ENCODE data around the gene TYW1.
"Not testable (repeated sequence)": the region's sequence is repeated elsewhere in the genome, so short reads cannot be mapped to it uniquely, and the experiment has no call there.

Gene TYW1

DNA sequence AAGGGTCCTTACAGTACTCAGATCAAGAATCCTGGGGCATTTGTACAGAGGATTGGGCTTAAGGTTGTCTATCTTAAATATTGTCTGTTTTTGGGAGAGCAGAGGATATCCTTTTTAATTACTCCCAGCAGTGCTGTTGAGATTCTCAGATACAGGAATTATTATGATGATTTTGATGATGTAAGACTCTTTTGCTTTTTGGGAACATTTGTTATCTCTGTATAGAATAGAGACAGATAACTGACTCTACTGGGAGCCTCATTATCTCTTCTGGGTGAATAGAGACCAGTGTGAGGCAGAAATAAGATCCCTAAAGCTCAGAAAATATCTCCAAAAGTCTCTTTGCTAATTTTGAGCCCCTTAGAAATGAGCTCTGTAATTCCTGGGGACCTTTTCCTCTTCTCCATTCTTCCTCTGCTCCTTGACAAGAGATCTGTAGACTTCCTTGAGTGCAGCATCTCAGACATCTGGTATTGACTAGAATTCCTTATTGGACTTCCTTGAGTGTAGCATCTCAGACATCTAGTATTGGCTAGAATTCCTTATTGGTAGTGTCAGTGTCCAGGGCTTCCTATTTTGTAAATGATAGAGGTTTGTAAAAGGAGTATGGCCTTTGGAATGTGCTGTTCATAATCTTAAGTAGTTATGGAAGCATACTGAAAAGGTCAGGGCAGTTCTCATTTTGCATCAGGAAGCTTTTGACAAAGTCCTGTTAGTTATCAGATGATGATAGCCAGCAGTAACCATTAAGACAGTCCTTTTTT lies 118.0 kb downstream of the TYW1 start:
- not testable (repeated sequence) for H3K27ac ChIP-seq (ENCODE audit: insufficient read depth, low read length, poor library complexity, severe bottlenecking); DNase-seq

DNA sequence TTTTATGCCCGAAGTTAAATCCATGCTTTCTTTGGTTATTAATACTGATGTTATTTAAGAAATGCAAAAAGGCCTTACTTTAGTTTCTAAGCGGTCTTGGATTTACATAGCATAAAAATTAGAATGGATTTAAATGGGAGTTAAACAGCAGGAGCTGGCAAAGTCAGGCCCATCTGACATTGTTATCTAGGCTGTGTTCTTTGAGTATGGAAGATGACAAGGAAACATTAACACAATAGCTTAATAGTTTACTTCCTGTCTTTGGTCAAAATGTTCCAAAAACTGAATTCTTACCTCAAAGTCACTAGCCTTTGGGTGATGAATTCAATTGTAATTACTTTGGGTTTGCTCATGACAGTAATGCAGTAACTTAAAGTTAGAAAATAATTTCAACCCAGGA lies 123.9 kb downstream of the TYW1 start:
- not testable (repeated sequence) for H3K4me1 ChIP-seq (ENCODE audit: control insufficient read depth, insufficient read depth, low read length, poor library complexity, severe bottlenecking); H3K27ac ChIP-seq (ENCODE audit: insufficient read depth, low read length, poor library complexity, severe bottlenecking); H3K36me3 ChIP-seq (ENCODE audit: control insufficient read depth, insufficient read depth, low read length); H3K27me3 ChIP-seq (replicated peaks; ENCODE audit: control insufficient read depth, insufficient read depth, low read length, poor library complexity, severe bottlenecking); DNase-seq; H3K9me3 ChIP-seq (ENCODE audit: control insufficient read depth, low read length); H3K4me3 ChIP-seq (ENCODE audit: insufficient read depth, low read depth, low read length, poor library complexity, severe bottlenecking)

More for the DNA sequence above, 118.0 kb downstream of the TYW1 start:
- H3K4me3 ChIP-seq (ENCODE audit: insufficient read depth, low read depth, low read length, poor library complexity, severe bottlenecking); H3K36me3 ChIP-seq (ENCODE audit: control insufficient read depth, insufficient read depth, low read length); H3K9me3 ChIP-seq (ENCODE audit: control insufficient read depth, low read length); H3K27me3 ChIP-seq (replicated peaks; ENCODE audit: control insufficient read depth, insufficient read depth, low read length, poor library complexity, severe bottlenecking); H3K4me1 ChIP-seq (ENCODE audit: control insufficient read depth, insufficient read depth, low read length, poor library complexity, severe bottlenecking): not testable (repeated sequence)

DNA sequence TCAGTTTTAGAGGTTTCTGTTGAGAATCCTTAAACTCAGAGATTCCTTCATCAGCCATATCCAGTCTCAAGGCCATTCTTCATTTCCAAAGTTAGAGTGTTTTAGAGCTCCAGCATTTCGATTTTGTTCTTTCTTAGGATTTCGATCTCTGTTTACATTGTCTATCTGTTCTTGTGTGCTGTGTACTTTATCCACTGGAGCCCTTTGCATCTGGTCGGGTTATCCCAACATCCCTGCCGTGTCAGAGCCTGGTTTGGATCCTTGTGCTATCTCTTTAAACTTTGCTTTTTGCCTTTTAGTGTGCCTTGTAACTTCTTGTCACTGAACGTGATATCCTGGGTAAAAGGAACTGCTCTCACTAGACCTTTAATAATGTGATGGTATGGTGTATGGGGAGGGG lies 131.6 kb downstream of the TYW1 start:
- H3K9me3 ChIP-seq (ENCODE audit: control insufficient read depth, low read length); H3K4me1 ChIP-seq (ENCODE audit: control insufficient read depth, insufficient read depth, low read length, poor library complexity, severe bottlenecking); H3K36me3 ChIP-seq (ENCODE audit: control insufficient read depth, insufficient read depth, low read length); H3K4me3 ChIP-seq (ENCODE audit: insufficient read depth, low read depth, low read length, poor library complexity, severe bottlenecking); H3K27me3 ChIP-seq (replicated peaks; ENCODE audit: control insufficient read depth, insufficient read depth, low read length, poor library complexity, severe bottlenecking); DNase-seq: not testable (repeated sequence)
- H3K27ac ChIP-seq (ENCODE audit: insufficient read depth, low read length, poor library complexity, severe bottlenecking), result peak overlapping the region; percentile 70

DNA sequence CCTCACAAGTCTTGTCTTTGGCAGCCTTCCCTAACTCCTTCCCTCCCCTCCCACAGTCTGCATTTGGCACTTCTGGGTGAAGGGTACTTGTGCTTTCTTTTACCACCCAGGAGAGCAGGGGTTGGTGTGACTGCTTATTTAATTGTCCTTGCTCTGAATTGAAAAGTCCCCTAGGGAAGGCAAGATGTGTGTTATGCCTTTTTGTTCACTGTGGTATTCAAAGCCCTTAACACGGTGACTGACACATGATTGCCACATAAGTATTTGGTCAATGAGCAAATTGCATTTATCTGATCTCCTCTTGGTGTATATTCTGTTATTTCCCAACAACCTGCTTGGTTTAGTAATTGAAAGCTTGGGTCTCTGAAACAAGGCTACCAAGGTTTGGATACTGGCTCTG lies 134.1 kb downstream of the TYW1 start:
- H3K4me3 ChIP-seq (ENCODE audit: insufficient read depth, low read depth, low read length, poor library complexity, severe bottlenecking), result not testable (repeated sequence)

DNA sequence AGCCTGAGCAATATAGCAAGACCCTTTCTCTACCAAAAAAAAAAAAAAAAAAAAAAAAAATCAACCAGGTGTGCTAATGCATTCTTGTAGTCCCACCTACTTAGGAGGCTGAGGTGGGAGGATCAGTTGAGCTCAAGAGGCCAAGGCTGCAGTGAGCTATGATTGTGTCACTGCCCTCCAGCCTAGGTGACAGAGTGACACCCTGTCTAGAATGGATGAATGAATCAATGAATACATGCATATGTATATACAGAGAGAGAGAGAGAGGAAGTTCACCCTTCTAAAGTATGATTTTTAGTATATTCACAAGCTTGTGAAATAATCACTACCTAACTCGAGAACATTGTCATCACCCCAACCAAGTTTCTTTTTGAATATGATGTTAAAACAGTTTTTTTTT lies 138.3 kb downstream of the TYW1 start:
- DNase-seq; H3K9me3 ChIP-seq (ENCODE audit: control insufficient read depth, low read length); H3K36me3 ChIP-seq (ENCODE audit: control insufficient read depth, insufficient read depth, low read length); H3K27me3 ChIP-seq (replicated peaks; ENCODE audit: control insufficient read depth, insufficient read depth, low read length, poor library complexity, severe bottlenecking); H3K27ac ChIP-seq (ENCODE audit: insufficient read depth, low read length, poor library complexity, severe bottlenecking); H3K4me1 ChIP-seq (ENCODE audit: control insufficient read depth, insufficient read depth, low read length, poor library complexity, severe bottlenecking); H3K4me3 ChIP-seq (ENCODE audit: insufficient read depth, low read depth, low read length, poor library complexity, severe bottlenecking): not testable (repeated sequence)

More for the DNA sequence above, 134.1 kb downstream of the TYW1 start:
- not testable (repeated sequence) for H3K27me3 ChIP-seq (replicated peaks; ENCODE audit: control insufficient read depth, insufficient read depth, low read length, poor library complexity, severe bottlenecking); H3K36me3 ChIP-seq (ENCODE audit: control insufficient read depth, insufficient read depth, low read length); DNase-seq; H3K4me1 ChIP-seq (ENCODE audit: control insufficient read depth, insufficient read depth, low read length, poor library complexity, severe bottlenecking); H3K9me3 ChIP-seq (ENCODE audit: control insufficient read depth, low read length); H3K27ac ChIP-seq (ENCODE audit: insufficient read depth, low read length, poor library complexity, severe bottlenecking)

DNA sequence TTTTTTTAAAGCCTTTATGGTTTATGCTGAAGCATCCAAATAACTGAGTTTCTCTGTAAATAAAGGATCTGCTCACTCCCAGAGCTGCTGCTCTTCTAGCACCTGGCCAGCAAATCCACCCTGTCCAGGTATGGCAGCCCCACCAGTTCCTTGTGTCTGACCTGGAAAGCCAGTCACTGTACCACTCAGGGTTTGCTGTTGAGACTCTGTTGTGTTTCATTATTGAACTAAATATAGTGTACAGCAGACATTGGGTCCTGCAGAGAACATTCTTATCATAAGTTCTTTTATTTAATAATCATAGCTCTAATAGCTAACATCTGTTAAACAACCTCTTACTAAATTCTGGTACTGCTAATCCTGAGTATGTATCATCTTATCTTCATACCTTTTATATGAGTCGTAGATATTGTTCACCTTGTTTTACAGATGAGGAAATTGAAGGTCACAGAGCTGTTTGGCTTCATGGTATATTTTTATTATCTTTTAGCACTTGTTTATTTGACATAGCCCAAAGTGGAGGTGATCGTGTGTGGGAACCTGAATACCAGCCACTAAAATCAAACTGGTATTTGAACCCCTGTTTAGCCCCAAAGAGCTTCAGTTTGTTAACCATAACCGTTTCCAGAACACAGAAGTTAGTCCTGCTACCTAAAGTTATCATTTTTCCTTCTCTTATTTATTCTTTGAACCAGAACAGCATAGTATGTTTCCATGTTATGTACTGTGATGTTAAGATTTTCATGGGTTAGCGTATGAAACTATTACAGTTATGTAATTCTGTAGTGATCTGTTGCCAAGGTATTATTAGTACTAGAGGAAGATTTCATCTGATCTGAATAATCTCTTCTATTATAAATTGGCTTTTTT lies 139.2 kb downstream of the TYW1 start:
- H3K27ac ChIP-seq (ENCODE audit: insufficient read depth, low read length, poor library complexity, severe bottlenecking); H3K36me3 ChIP-seq (ENCODE audit: control insufficient read depth, insufficient read depth, low read length); DNase-seq; H3K4me1 ChIP-seq (ENCODE audit: control insufficient read depth, insufficient read depth, low read length, poor library complexity, severe bottlenecking); H3K27me3 ChIP-seq (replicated peaks; ENCODE audit: control insufficient read depth, insufficient read depth, low read length, poor library complexity, severe bottlenecking); H3K9me3 ChIP-seq (ENCODE audit: control insufficient read depth, low read length); H3K4me3 ChIP-seq (ENCODE audit: insufficient read depth, low read depth, low read length, poor library complexity, severe bottlenecking): not testable (repeated sequence)

DNA sequence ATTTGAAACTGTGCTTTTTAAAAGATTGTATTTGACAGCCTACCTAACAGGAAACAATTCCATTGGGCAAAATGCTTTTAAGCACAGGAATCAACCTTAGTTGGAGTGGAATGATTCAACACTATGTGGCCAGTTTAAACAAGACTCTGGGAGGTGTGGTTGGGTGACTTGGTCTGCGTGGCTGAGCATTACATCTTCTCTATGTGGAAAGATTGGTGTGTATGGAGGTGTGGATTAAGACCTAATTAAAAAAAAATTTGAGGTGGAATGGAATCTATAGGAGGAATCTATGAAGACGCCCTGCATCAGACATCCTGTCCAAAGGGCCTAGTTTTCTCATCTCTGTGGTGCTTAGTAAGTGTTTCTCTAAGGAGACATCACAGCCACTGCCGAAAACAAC lies 140.9 kb downstream of the TYW1 start:
- DNase-seq; H3K36me3 ChIP-seq (ENCODE audit: control insufficient read depth, insufficient read depth, low read length): not testable (repeated sequence)

DNA sequence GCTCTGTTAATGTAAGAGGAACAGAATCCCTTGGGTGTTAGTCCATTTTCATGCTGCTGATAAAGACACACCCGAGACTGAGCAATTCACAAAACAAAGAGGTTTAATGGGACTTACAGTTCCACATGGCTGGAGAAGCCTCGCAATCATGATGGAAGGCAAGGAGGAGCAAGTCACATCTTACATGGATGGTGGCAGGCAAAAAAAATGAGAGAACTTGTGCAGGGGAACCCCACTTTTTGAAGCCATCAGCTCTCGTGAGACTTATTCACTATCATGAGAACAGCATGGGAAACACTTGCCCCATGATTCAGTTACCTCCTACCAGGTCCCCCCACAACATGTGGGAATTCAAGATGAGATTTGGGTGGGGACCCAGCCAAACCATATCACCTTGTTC lies 143.2 kb downstream of the TYW1 start:
- not testable (repeated sequence) for H3K4me1 ChIP-seq (ENCODE audit: control insufficient read depth, insufficient read depth, low read length, poor library complexity, severe bottlenecking); H3K36me3 ChIP-seq (ENCODE audit: control insufficient read depth, insufficient read depth, low read length); H3K9me3 ChIP-seq (ENCODE audit: control insufficient read depth, low read length); DNase-seq; H3K27ac ChIP-seq (ENCODE audit: insufficient read depth, low read length, poor library complexity, severe bottlenecking); H3K27me3 ChIP-seq (replicated peaks; ENCODE audit: control insufficient read depth, insufficient read depth, low read length, poor library complexity, severe bottlenecking); H3K4me3 ChIP-seq (ENCODE audit: insufficient read depth, low read depth, low read length, poor library complexity, severe bottlenecking)

More for the DNA sequence above, 140.9 kb downstream of the TYW1 start:
- not testable (repeated sequence) for H3K4me1 ChIP-seq (ENCODE audit: control insufficient read depth, insufficient read depth, low read length, poor library complexity, severe bottlenecking); H3K27me3 ChIP-seq (replicated peaks; ENCODE audit: control insufficient read depth, insufficient read depth, low read length, poor library complexity, severe bottlenecking); H3K9me3 ChIP-seq (ENCODE audit: control insufficient read depth, low read length); H3K4me3 ChIP-seq (ENCODE audit: insufficient read depth, low read depth, low read length, poor library complexity, severe bottlenecking); H3K27ac ChIP-seq (ENCODE audit: insufficient read depth, low read length, poor library complexity, severe bottlenecking)

DNA sequence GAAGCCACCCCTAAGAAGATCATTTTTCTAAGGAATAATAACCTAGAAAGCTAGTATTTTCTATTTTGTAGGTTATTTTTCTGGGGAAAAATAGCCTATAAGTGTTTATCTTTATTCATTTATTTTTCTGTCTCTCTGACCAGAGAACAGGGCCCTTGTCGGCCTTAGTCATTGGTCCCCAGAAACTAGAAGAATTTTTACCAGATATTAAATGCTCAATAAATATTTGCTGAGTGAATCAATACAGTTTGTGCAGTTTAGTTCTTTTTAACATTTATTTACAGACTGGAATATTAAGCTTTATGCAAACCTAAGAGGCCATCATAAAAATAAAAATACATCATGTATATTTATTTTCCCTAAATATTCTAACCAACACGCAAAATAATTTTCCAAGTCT lies 144.4 kb downstream of the TYW1 start:
- not testable (repeated sequence) for H3K36me3 ChIP-seq (ENCODE audit: control insufficient read depth, insufficient read depth, low read length); H3K4me1 ChIP-seq (ENCODE audit: control insufficient read depth, insufficient read depth, low read length, poor library complexity, severe bottlenecking); DNase-seq; H3K4me3 ChIP-seq (ENCODE audit: insufficient read depth, low read depth, low read length, poor library complexity, severe bottlenecking); H3K9me3 ChIP-seq (ENCODE audit: control insufficient read depth, low read length); H3K27me3 ChIP-seq (replicated peaks; ENCODE audit: control insufficient read depth, insufficient read depth, low read length, poor library complexity, severe bottlenecking); H3K27ac ChIP-seq (ENCODE audit: insufficient read depth, low read length, poor library complexity, severe bottlenecking)

DNA sequence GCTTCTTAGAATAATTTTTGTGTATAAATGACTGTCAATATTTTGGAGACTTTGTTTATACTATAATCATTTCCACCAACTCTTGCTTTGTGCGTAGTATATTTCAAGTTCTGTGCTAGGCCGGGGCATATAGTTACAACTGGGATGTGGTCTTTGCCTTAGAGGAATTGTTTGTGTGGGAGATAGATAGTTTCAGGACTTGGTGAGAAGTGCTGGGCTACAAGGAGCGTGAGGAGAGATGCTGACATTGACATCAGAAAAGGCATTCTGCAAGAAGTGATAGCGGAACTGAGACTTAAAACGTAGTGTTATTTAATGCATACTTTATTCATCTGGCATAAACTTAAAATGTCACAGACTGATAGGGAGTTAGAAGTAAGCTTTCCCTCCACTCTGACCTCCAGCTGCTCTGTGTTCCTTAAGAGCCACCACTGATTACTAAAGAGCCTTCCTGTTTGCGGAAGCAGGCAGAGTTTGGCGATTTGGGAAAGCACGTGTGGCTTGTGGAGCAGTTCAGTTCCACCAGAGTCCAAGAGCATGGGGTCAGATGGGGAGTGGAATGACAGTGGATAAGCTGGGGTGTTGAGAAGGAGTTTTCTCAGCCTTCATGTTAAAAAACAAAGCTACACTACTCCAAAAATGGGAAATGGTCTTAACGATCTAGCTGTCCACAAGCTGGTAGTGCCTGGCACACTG lies 146.6 kb downstream of the TYW1 start:
- not testable (repeated sequence) for H3K27ac ChIP-seq (ENCODE audit: insufficient read depth, low read length, poor library complexity, severe bottlenecking); H3K9me3 ChIP-seq (ENCODE audit: control insufficient read depth, low read length); H3K36me3 ChIP-seq (ENCODE audit: control insufficient read depth, insufficient read depth, low read length); H3K27me3 ChIP-seq (replicated peaks; ENCODE audit: control insufficient read depth, insufficient read depth, low read length, poor library complexity, severe bottlenecking); H3K4me3 ChIP-seq (ENCODE audit: insufficient read depth, low read depth, low read length, poor library complexity, severe bottlenecking); H3K4me1 ChIP-seq (ENCODE audit: control insufficient read depth, insufficient read depth, low read length, poor library complexity, severe bottlenecking); DNase-seq
